SHP77 treated with DMSO at 0.1 percent for 48 hours (cell line): ENCODE data around the gene DPAGT1.

Experiments
- DNase-seq: peaks from one replicate; lab custom pipeline; 2025; lab: John Stamatoyannopoulos, UW

DPAGT1 gene

GRCh38 chr11:119057000-119057769 lies 44.5 kb downstream of the DPAGT1 start, which contains the start of gene HYOU1:
HYOU1 (minus strand) TSS chr11:119057205; CDS start chr11:119056160, 1,045 bp downstream.
- DNase-seq, result peak; percentile 91

- no peak for DNase-seq
These were observed 45.1 kb downstream of the DPAGT1 start for GRCh38 chr11:119056421-119056999.

GRCh38 chr11:119055901-119056300 lies 45.8 kb downstream of the DPAGT1 start:
- no peak for DNase-seq

GRCh38 chr11:119054418-119054817 lies 47.2 kb downstream of the DPAGT1 start:
- DNase-seq, result no peak

- no peak for DNase-seq
These were observed 49.4 kb downstream of the DPAGT1 start for GRCh38 chr11:119052163-119052814.

- DNase-seq, result no peak
These were observed 50.1 kb downstream of the DPAGT1 start for GRCh38 chr11:119051440-119052162.

GRCh38 chr11:119049081-119049480 lies 52.6 kb downstream of the DPAGT1 start:
- DNase-seq, result no peak

GRCh38 chr11:119048644-119049043 lies 53.0 kb downstream of the DPAGT1 start:
- no peak for DNase-seq

GRCh38 chr11:119047205-119047604 lies 54.4 kb downstream of the DPAGT1 start:
- no peak for DNase-seq
